ENCODE data around the gene USP33.

DNA sequence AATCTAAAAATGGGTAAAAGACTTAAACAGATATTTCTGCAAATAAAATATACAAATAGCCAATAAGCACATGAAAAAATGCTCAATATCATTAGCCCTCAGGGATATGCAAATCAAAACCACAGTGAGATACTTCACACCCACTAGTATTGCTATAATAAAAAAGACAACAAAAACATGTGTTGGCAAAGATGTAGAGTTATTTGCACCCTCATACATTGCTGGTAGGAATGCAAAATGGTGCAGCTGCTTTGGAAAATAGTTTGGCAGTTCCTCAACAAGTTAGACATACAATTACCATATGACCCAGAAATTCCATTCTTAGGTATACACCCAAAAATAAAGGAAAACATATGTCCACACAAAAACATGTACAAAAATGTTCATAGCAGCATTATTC is 107.4 kb downstream of the USP33 start:
- TF ChIP-seq, protein P1, sequence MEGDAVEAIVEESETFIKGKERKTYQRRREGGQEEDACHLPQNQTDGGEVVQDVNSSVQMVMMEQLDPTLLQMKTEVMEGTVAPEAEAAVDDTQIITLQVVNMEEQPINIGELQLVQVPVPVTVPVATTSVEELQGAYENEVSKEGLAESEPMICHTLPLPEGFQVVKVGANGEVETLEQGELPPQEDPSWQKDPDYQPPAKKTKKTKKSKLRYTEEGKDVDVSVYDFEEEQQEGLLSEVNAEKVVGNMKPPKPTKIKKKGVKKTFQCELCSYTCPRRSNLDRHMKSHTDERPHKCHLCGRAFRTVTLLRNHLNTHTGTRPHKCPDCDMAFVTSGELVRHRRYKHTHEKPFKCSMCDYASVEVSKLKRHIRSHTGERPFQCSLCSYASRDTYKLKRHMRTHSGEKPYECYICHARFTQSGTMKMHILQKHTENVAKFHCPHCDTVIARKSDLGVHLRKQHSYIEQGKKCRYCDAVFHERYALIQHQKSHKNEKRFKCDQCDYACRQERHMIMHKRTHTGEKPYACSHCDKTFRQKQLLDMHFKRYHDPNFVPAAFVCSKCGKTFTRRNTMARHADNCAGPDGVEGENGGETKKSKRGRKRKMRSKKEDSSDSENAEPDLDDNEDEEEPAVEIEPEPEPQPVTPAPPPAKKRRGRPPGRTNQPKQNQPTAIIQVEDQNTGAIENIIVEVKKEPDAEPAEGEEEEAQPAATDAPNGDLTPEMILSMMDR (IDR thresholded peaks at IDR 0.05): no peak
- no peak for TF ChIP-seq POLR2A (IDR thresholded peaks at IDR 0.05)
